Measurements from ENCODE around the gene PHF21A. TPM values are rescaled to one million over a fixed set of nuclear protein-coding genes. Genes with fewer than 3 reads are reported as not detected.
A peak's percentile ranks its signal among the peaks of the same experiment; 100 is the strongest.

Gene PHF21A
- polyA plus RNA-seq, 1 donor (not counting 4 experiments of a cell fraction or from before 2014, with no cell fraction given): 16.1 TPM

DNA sequence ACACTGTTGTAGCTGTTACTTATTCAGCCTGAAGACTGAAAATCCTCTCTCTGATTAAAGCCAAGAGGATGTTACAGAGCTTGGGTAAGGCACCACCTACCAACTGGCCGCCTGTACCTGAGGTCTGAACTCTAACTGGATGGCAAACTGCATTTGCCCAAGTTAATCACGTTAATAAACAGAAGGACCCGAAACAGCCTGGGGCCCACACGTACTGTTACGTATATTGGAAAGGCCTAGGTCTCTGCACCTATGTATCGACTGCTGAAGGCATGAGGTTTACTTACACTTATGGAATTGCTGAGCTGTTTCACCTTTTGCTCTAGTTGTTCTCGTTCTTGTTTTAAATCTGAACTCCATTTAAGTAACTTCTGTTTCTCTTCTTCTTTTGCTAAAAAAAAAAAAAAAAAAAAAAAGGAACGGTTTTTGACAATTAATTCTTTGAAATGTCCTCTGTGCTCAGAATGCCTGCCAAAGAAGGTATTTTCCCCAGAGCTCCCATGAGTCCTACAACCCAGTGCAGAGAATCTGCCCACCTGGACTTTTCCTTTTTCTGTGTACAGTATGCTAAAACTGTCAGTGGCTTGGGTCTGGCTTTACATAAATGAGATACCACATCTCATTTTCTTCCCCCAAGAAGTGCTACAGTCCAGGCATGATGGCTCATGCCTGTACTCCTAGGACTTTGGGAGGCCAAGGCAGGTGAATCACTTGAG, 185.7 kb downstream of the PHF21A start:
- no peak overlapping the region for H3K4me2 ChIP-seq (ENCODE audit: control insufficient read depth, extremely low read depth, insufficient read depth, low read depth, low read length)
- peaks cover 51% of the 10 kb centered on the region for H3K4me1 ChIP-seq (ENCODE audit: control insufficient read depth, extremely low read depth, insufficient read depth, low read length)
- no peak overlapping the region for H3K4me3 ChIP-seq (ENCODE audit: control insufficient read depth in 2 of 3, extremely low read depth in 1 of 3, insufficient read depth in 2 of 3, low read depth in 1 of 3, low read length in 3 of 3)
- H2AFZ ChIP-seq (ENCODE audit: control insufficient read depth, low read length): no peak overlapping the region
- H3K9me1 ChIP-seq (ENCODE audit: control insufficient read depth, extremely low read depth, insufficient read depth, low read length): no peaks in the 10 kb centered on the region
- dilution Hi-C loops (cut with MboI; ENCODE audit: extremely low pct_ligation_motif_present, low sequenced_read_pairs): no loop called here
- TF ChIP-seq, protein P1, sequence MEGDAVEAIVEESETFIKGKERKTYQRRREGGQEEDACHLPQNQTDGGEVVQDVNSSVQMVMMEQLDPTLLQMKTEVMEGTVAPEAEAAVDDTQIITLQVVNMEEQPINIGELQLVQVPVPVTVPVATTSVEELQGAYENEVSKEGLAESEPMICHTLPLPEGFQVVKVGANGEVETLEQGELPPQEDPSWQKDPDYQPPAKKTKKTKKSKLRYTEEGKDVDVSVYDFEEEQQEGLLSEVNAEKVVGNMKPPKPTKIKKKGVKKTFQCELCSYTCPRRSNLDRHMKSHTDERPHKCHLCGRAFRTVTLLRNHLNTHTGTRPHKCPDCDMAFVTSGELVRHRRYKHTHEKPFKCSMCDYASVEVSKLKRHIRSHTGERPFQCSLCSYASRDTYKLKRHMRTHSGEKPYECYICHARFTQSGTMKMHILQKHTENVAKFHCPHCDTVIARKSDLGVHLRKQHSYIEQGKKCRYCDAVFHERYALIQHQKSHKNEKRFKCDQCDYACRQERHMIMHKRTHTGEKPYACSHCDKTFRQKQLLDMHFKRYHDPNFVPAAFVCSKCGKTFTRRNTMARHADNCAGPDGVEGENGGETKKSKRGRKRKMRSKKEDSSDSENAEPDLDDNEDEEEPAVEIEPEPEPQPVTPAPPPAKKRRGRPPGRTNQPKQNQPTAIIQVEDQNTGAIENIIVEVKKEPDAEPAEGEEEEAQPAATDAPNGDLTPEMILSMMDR (optimal IDR thresholded peaks at IDR 0.05 in 1 of 3, IDR thresholded peaks at IDR 0.05 in 1 of 3, conservative IDR thresholded peaks at IDR 0.05 in 1 of 3; ENCODE audit: extremely low read depth in 1 of 3, insufficient read depth in 2 of 3, low read length in 3 of 3): no peak
- TF ChIP-seq EZH2 (IDR thresholded peaks at IDR 0.05; ENCODE audit: low read length): no peak
- H3K27ac ChIP-seq (ENCODE audit: control insufficient read depth, insufficient read depth, low read length): no peak overlapping the region
- FAIRE-seq (no peak), DNase-seq (ENCODE audit: low read depth, low spot score) (no peak)
- peaks cover 7% of the 10 kb centered on the region in 2 experiments for H3K36me3 ChIP-seq (ENCODE audit: control insufficient read depth in 2 of 2, extremely low read depth in 1 of 2, insufficient read depth in 2 of 2, low read length in 2 of 2)
- no peaks in the 10 kb centered on the region for H4K20me1 ChIP-seq (ENCODE audit: control insufficient read depth, extremely low read depth, insufficient read depth, low read length)
- no peaks in the 10 kb centered on the region for H3K79me2 ChIP-seq (ENCODE audit: control insufficient read depth, insufficient read depth, low read length)
- no peak overlapping the region for H3K9ac ChIP-seq (ENCODE audit: control insufficient read depth, extremely low read depth, insufficient read depth, low read length)
- no peaks in the 10 kb centered on the region for H3K9me3 ChIP-seq (ENCODE audit: control insufficient read depth, low read depth, low read length)
- no peaks in the 10 kb centered on the region for H3K27me3 ChIP-seq (ENCODE audit: control insufficient read depth, extremely low read depth, insufficient read depth, low read length)

GRCh38 chr11:45934580-45935318, 186.5 kb downstream of the PHF21A start:
- dilution Hi-C loops (cut with MboI; ENCODE audit: extremely low pct_ligation_motif_present, low sequenced_read_pairs): no loop called here

More at GRCh38 chr11:45934580-45935318, 186.5 kb downstream of the PHF21A start:
- no peaks in the 10 kb centered on the region for H3K79me2 ChIP-seq (ENCODE audit: control insufficient read depth, insufficient read depth, low read length)
- H3K36me3 ChIP-seq (ENCODE audit: control insufficient read depth in 2 of 2, extremely low read depth in 1 of 2, insufficient read depth in 2 of 2, low read length in 2 of 2): peaks cover 7% of the 10 kb centered on the region in 2 experiments
- no peaks in the 10 kb centered on the region for H3K27me3 ChIP-seq (ENCODE audit: control insufficient read depth, extremely low read depth, insufficient read depth, low read length)
- no peaks in the 10 kb centered on the region for H3K9me1 ChIP-seq (ENCODE audit: control insufficient read depth, extremely low read depth, insufficient read depth, low read length)
- H3K4me2 ChIP-seq (ENCODE audit: control insufficient read depth, extremely low read depth, insufficient read depth, low read depth, low read length): peak overlapping the region; percentile 53
- no peak for DNase-seq (ENCODE audit: low read depth, low spot score)
- peak; percentile 71 for FAIRE-seq
- peaks cover 58% of the 10 kb centered on the region for H3K4me1 ChIP-seq (ENCODE audit: control insufficient read depth, extremely low read depth, insufficient read depth, low read length)
- H2AFZ ChIP-seq (ENCODE audit: control insufficient read depth, low read length): no peak overlapping the region
- no peak overlapping the region for H3K4me3 ChIP-seq (ENCODE audit: control insufficient read depth in 2 of 3, extremely low read depth in 1 of 3, insufficient read depth in 2 of 3, low read depth in 1 of 3, low read length in 3 of 3)
- TF ChIP-seq, protein P1 (optimal IDR thresholded peaks at IDR 0.05 in 1 of 3, IDR thresholded peaks at IDR 0.05 in 1 of 3, conservative IDR thresholded peaks at IDR 0.05 in 1 of 3; ENCODE audit: extremely low read depth in 1 of 3, insufficient read depth in 2 of 3, low read length in 3 of 3): no peak
- TF ChIP-seq EZH2 (IDR thresholded peaks at IDR 0.05; ENCODE audit: low read length): no peak
- H4K20me1 ChIP-seq (ENCODE audit: control insufficient read depth, extremely low read depth, insufficient read depth, low read length): no peaks in the 10 kb centered on the region
- no peak overlapping the region for H3K9ac ChIP-seq (ENCODE audit: control insufficient read depth, extremely low read depth, insufficient read depth, low read length)
- peak overlapping the region; percentile 10 for H3K27ac ChIP-seq (ENCODE audit: control insufficient read depth, insufficient read depth, low read length)
- no peaks in the 10 kb centered on the region for H3K9me3 ChIP-seq (ENCODE audit: control insufficient read depth, low read depth, low read length)

Data from keratinocyte (primary cell).